NCI-H1092 (cell line): ENCODE measurements around the gene ZNF217.
"Not testable (repeated sequence)": the region's sequence is repeated elsewhere in the genome, so short reads cannot be mapped to it uniquely, and the experiment has no call there.

Experiments
- DNase-seq: peaks from one replicate; lab custom pipeline; 2025; lab: John Stamatoyannopoulos, UW

The ZNF217 gene

GRCh38 chr20:53567379-53567917 lies 26.2 kb downstream of the ZNF217 start:
- no peak for DNase-seq

GRCh38 chr20:53566623-53567022 lies 27.0 kb downstream of the ZNF217 start:
- not testable (repeated sequence) for DNase-seq

GRCh38 chr20:53565254-53565653 lies 28.4 kb downstream of the ZNF217 start:
- no peak for DNase-seq

DNA sequence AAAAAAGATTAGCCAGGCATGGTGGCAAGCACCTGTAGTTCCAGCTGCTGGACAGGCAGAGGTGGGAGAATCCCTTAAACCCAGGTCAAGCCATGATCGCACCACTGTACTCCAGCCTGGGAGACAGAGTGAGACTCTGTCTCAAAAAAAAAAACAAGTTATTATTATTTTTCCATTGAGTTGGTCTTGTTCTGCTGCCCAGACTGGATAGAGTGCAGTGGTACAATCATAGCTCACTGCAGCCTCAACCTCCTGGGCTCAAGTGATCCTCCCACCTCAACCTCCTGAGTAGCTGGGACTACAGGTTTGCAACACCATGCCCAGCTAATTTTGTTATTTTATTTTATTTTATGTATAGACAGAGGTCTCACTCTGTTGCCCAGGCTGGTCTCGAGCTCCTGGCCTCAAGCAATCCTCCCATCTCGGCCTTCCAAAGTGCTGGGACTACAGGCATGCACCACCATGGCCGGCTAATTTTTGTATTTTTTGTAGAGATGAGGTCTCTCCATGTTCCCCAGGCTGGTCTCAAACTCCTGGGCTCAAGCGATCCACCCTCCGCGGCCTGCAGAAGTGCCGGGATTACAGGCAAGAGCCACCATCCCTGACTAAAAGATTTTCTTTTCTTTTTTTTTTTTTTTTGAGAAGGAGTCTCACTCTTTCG lies 31.4 kb downstream of the ZNF217 start:
- not testable (repeated sequence) for DNase-seq

GRCh38 chr20:53561505-53561904 lies 32.1 kb downstream of the ZNF217 start:
- DNase-seq = no peak

- DNase-seq = no peak
Measured at GRCh38 chr20:53559816-53560215, 33.8 kb downstream of the ZNF217 start.

GRCh38 chr20:53557130-53557529 lies 36.5 kb downstream of the ZNF217 start:
- no peak for DNase-seq

- no peak for DNase-seq
Measured at GRCh38 chr20:53556267-53556897, 37.3 kb downstream of the ZNF217 start.

- no peak for DNase-seq
Measured at GRCh38 chr20:53555816-53556215, 37.8 kb downstream of the ZNF217 start.

DNA sequence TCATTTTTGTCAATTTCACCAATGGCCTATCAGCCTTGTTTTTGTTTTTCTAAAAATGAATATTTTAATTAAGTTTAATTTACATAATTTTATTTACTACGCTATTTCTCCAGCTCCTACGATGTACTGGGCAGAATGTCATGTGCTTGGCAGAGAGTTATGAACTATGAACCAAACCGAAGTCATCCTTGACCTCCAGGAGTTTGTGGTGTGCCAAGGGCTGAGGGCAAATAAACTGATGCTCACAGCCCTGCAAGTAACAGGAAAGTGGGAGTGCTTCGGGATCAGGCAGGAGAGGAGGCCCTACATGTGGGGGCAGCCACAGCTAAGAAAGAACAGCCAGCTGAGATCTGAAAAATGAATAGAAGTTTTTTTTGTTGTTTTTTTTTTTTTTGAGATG lies 38.6 kb downstream of the ZNF217 start:
- DNase-seq = no peak

- DNase-seq = not testable (repeated sequence)
Measured at GRCh38 chr20:53552572-53552893, 41.1 kb downstream of the ZNF217 start.

DNA sequence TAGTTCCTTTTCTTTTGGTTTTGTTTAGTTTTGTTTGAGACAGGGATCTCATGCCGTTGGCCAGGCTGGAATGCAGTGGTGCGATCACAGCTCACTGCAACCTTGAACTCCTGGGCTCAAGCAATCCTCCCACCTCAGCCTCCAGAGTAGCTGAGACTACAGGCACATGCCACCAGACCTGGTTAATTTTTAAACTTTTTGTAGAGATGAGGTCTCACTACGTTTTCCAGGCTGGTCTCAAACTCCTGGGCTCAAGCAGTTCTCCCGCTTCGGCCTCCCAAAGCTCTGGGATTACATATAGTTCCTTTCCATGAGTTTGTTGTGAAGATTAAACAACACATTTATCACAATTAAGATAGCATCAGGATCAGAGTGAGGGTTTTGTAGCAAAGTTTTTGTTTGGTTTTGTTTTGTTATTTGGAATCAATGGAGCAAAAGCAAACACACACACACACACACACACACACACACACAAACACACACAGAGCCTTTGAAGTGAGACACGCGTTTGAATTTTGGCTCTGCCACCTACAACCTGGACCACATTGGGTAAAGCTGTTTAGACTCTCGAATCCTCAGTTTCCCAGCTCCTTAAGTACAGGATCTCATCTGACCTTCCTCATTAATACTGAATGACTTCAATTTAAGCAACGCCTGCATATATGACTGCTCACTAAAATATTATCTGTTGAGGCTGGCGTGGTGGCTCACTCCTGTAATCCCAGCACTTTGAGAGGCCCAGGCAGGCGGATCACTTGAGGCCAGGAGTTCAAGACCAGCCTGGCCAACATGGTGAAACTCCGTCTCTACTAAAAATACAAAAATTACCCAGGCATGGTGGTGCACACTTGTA lies 41.7 kb downstream of the ZNF217 start:
- not testable (repeated sequence) for DNase-seq

- DNase-seq = no peak
Measured at GRCh38 chr20:53550280-53551187, 43.1 kb downstream of the ZNF217 start.

DNA sequence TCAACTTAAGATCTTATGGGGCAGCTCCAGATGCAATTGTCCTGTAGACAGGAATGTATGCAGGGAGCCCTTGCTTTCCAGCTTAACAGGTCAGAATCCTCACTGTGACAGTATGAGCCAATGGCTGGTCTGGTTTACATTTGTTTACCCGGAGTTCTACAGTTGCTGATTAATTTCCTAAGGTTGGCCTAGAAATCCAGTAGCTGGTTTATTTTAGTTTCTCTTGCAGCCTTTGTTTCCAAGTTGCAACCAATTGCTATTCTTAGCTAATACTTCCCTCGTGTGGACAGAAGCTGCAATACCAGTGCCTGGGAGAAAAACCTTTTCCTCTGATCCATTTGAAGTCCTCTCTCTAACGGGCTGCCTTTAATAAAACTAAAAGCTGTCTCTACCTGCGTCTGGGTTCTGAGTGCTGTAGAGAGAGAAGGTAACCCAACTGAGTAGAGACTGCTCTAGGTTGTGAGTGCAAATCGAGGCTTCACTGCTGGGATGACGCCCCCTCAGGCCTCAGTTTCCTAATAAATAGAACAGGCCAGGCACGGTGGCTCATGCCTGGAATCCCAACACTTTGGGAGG lies 45.9 kb downstream of the ZNF217 start:
- peak; percentile 28 for DNase-seq

GRCh38 chr20:53539516-53539915 lies 54.1 kb downstream of the ZNF217 start:
- DNase-seq = no peak

DNA sequence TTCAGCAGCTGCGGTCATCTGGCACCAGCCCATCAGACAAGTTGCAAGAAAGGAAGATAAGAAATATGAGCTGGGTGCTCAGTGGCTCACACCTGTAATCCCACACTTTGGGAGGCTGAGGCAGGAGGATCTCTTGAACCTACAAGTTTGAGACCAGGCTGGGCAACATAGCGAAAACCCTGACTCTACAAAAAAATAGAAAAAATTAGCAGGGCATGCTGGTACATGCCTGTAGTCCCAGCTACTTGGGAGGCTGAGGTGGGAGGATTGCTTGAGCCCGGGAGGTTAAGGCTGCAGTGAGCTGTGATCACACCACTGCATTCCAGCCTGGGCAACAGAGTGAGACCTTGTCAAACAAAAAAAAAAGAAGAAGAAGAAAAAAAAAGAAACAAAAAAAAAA lies 57.3 kb downstream of the ZNF217 start:
- DNase-seq = not testable (repeated sequence)

DNA sequence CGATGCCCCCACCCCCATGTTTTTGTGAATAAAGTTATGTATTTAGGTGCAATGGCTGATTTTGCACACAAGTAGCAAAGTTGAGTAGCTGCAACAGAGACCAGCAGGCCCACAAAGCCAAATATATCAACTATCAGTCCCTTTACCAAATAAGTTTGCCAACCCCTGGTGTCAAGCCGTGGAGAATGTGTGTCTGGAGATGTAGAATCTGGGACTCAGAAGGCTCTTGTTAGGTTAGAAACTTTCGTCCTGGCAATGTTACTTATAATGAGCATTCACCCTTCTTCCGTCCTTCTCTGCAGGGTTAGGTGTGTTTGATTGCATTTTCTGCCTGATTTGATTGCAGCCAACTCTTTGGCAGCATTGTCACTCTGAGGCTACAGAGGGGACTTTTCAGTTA lies 57.8 kb downstream of the ZNF217 start:
- DNase-seq = no peak

DNA sequence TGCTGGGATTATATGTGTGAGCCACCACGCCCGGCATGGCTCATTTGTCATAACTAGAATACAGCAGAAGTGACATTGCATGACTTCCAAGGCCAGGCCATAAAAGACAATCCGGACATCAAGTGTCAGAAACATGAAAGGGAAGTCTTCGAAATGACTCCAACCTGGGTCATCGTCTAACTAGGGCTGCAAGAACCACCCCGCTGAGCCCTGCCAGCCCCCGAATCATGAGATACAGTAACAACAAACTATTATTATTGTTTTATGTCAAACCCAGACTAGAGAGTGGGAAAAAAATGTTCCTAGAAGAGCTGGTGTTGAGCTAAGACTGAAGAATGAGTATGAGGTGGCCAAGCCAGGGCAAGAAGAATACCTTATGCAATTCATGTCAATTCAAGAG lies 59.6 kb downstream of the ZNF217 start:
- DNase-seq = no peak

- no peak for DNase-seq
Measured at GRCh38 chr20:53533500-53533899, 60.1 kb downstream of the ZNF217 start.

- DNase-seq = not testable (repeated sequence)
Measured at GRCh38 chr20:53532654-53533312, 60.9 kb downstream of the ZNF217 start.

DNA sequence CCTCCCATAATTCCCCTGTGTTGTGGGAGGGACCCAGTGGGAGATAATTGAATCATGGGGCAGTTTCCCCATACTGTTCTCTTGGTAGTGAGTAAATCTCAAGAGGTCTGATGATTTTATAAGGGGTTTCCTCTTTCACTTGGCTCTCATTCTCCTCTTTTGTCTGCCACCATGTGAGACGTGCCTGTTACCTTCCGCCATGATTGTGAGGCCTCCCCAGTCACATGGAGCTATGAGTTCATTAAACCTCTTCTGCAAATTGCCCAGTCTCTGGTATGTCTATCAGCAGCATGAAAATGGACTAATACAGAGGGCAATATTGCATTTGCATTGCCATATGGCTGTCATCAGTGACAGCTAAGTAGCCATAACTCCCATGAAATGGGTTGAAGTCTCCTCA lies 63.2 kb downstream of the ZNF217 start:
- no peak for DNase-seq
